Activated CD8-positive, alpha-beta T cell treated with anti-CD3 and anti-CD28 coated beads for 36 hours (primary cell): Measurements from ENCODE around the gene ZNF438. TPM values are rescaled to one million over a fixed set of nuclear protein-coding genes. Genes with fewer than 3 reads are reported as not detected.

Experiments
- ATAC-seq: fragments of 200-7000 bp; cut with Tn5 transposase; one replicate; pipeline ENCODE4 v1.10.0; 2021; ENCODE audit warnings: mild to moderate bottlenecking, moderate library complexity
- CTCF ChIA-PET: fragments of 350-600 bp; sonication (Branson Sonifier 250); formaldehyde crosslinking; loops from one replicate; lab custom pipeline; 2021; ENCODE audit warnings: antibody characterized with exemption; lab: Charles Lee
- POLR2A ChIA-PET: fragments of 350-600 bp; sonication (Branson Sonifier 250); formaldehyde crosslinking; loops from one replicate; lab custom pipeline; 2021; ENCODE audit warnings: antibody characterized with exemption; lab: Charles Lee
- DNase-seq: peaks from one replicate; pipeline ENCODE4 v3.0.0-alpha.2; 2020
- H3K27ac Mint-ChIP-seq: one replicate; pipeline ENCODE4 v1.8.0; 2021; ENCODE audit warnings: mild to moderate bottlenecking, mixed read lengths
- H3K27me3 Mint-ChIP-seq: one replicate; pipeline ENCODE4 v1.8.0; 2021; ENCODE audit warnings: mixed read lengths
- H3K36me3 Mint-ChIP-seq: one replicate; pipeline ENCODE4 v1.8.0; 2021; ENCODE audit warnings: low read depth, mixed read lengths
- H3K4me1 Mint-ChIP-seq: one replicate; pipeline ENCODE4 v1.8.0; 2021; ENCODE audit warnings: low read depth, mixed read lengths
- H3K4me3 Mint-ChIP-seq: one replicate; pipeline ENCODE4 v1.8.0; 2021; ENCODE audit warnings: mild to moderate bottlenecking, moderate library complexity, mixed read lengths
- H3K9me3 Mint-ChIP-seq: one replicate; pipeline ENCODE4 v1.8.0; 2021; ENCODE audit warnings: mixed read lengths
- intact Hi-C: fragments of 100-400 bp; cut with micrococcal nuclease; formaldehyde crosslinking; loops from one replicate; pipeline ENCODE4 v1.10.0; 2022
- total RNA-seq, 2 experiments: library from RNA; stranded (reverse); gene quantifications; one replicate each; pipeline ENCODE4 v1.2.3, GENCODE V29; 2021
- TF ChIP-seq, protein P1 (sequence below): fragments of 200-600 bp; IDR thresholded peaks from one replicate; pipeline ENCODE4 v1.8.0; 2022; ENCODE audit warnings: antibody characterized with exemption, mild to moderate bottlenecking

The ZNF438 gene, protein sequence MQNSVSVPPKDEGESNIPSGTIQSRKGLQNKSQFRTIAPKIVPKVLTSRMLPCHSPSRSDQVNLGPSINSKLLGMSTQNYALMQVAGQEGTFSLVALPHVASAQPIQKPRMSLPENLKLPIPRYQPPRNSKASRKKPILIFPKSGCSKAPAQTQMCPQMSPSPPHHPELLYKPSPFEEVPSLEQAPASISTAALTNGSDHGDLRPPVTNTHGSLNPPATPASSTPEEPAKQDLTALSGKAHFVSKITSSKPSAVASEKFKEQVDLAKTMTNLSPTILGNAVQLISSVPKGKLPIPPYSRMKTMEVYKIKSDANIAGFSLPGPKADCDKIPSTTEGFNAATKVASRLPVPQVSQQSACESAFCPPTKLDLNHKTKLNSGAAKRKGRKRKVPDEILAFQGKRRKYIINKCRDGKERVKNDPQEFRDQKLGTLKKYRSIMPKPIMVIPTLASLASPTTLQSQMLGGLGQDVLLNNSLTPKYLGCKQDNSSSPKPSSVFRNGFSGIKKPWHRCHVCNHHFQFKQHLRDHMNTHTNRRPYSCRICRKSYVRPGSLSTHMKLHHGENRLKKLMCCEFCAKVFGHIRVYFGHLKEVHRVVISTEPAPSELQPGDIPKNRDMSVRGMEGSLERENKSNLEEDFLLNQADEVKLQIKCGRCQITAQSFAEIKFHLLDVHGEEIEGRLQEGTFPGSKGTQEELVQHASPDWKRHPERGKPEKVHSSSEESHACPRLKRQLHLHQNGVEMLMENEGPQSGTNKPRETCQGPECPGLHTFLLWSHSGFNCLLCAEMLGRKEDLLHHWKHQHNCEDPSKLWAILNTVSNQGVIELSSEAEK
- 1 to 10 TPM; 3.0 to 3.9 TPM for total RNA-seq

GRCh38 chr10:31031558-31032257, at the start of gene ZNF438:
Gene ZNF438 (minus strand): TSS chr10:31031865. CDS start chr10:30877034, 154,831 bp downstream.
- TF ChIP-seq, protein P1, sequence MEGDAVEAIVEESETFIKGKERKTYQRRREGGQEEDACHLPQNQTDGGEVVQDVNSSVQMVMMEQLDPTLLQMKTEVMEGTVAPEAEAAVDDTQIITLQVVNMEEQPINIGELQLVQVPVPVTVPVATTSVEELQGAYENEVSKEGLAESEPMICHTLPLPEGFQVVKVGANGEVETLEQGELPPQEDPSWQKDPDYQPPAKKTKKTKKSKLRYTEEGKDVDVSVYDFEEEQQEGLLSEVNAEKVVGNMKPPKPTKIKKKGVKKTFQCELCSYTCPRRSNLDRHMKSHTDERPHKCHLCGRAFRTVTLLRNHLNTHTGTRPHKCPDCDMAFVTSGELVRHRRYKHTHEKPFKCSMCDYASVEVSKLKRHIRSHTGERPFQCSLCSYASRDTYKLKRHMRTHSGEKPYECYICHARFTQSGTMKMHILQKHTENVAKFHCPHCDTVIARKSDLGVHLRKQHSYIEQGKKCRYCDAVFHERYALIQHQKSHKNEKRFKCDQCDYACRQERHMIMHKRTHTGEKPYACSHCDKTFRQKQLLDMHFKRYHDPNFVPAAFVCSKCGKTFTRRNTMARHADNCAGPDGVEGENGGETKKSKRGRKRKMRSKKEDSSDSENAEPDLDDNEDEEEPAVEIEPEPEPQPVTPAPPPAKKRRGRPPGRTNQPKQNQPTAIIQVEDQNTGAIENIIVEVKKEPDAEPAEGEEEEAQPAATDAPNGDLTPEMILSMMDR = peak; percentile 55
- peak within 1 kb of the TSS; percentile 97 for H3K27ac Mint-ChIP-seq
- DNase-seq = peak; percentile 92
- POLR2A ChIA-PET = interaction anchor here (0.7 to 1.3 kb wide), 6 partner anchors 11 to 308 kb away, joined by 3 to 5 read pairs (median 4); no protein-coding TSS in a partner anchor
- CTCF ChIA-PET = interaction anchor here (0.6 to 4.0 kb wide), 25 partner anchors 9 to 1297 kb away, joined by 3 to 22 read pairs (median 3); no protein-coding TSS in a partner anchor
- H3K4me3 Mint-ChIP-seq = peak within 1 kb of the TSS; percentile 80
- H3K4me1 Mint-ChIP-seq = peaks cover 5% of the 10 kb centered on the region
- H3K9me3 Mint-ChIP-seq = no peaks in the 10 kb centered on the region
- no peaks in the 10 kb centered on the region for H3K36me3 Mint-ChIP-seq
- intact Hi-C loops = loop anchor here (5.0 to 10.0 kb wide), 2 partner anchors 247 to 286 kb away; partner anchors contain the start of gene ZEB1
- no peaks in the 10 kb centered on the region for H3K27me3 Mint-ChIP-seq
- peak; percentile 90 for ATAC-seq

- DNase-seq (no peak), ATAC-seq (no peak)
- TF ChIP-seq, protein P1 = no peak
- CTCF ChIA-PET = no interaction called here
- Mint-ChIP-seq H3K4me3 (no peak overlapping the region), H3K4me1 (no peaks in the 10 kb centered on the region), H3K9me3 (no peaks in the 10 kb centered on the region), H3K36me3 (no peaks in the 10 kb centered on the region), H3K27ac (no peak overlapping the region), H3K27me3 (no peaks in the 10 kb centered on the region)
- POLR2A ChIA-PET = no interaction called here
- intact Hi-C loops = no loop called here
Observed at GRCh38 chr10:31076610-31076988, 44.9 kb upstream of the ZNF438 start.

- no peaks in the 10 kb centered on the region for H3K36me3 Mint-ChIP-seq
- CTCF ChIA-PET = no interaction called here
Observed at GRCh38 chr10:31075881-31076609, 44.4 kb upstream of the ZNF438 start.

DNA sequence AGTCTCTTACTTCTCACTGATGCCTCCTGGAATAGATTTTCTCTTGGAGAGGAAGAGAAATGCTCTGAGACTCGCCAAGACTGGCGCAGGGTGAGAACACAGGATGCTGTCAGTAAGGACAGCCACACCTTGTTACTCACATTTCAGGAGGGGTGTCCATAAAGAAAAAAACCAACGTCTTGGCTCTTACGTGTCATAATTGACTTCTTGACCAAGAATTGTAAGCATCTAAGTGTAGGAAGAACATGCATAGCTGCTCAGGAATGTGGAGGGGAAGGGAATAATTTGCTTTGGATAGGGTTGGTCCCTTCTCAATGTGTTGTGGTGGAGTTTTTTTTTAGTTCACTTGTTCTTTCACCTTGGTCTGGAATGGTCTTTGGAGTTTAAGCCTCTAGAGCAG, 43.8 kb upstream of the ZNF438 start:
- TF ChIP-seq, protein P1 = no peak
- no peak overlapping the region for H3K4me3 Mint-ChIP-seq
- no peaks in the 10 kb centered on the region for H3K9me3 Mint-ChIP-seq

More at GRCh38 chr10:31075881-31076609, 44.4 kb upstream of the ZNF438 start:
- POLR2A ChIA-PET = no interaction called here
- TF ChIP-seq, protein P1 = no peak
- Mint-ChIP-seq H3K9me3 (no peaks in the 10 kb centered on the region), H3K27ac (no peak overlapping the region), H3K27me3 (peaks cover 3% of the 10 kb centered on the region), H3K4me3 (no peak overlapping the region), H3K4me1 (no peaks in the 10 kb centered on the region)
- intact Hi-C loops = no loop called here
- ATAC-seq = no peak
- DNase-seq = no peak

More for the DNA sequence above, 43.8 kb upstream of the ZNF438 start:
- no peaks in the 10 kb centered on the region for H3K4me1 Mint-ChIP-seq
- no peak for ATAC-seq
- ChIA-PET POLR2A (no interaction called here), CTCF (no interaction called here)
- H3K36me3 Mint-ChIP-seq = no peaks in the 10 kb centered on the region
- no peak for DNase-seq
- peaks cover 5% of the 10 kb centered on the region for H3K27me3 Mint-ChIP-seq
- no peak overlapping the region for H3K27ac Mint-ChIP-seq
- intact Hi-C loops = no loop called here
